Adrenal gland (tissue), 12 donors: Measurements from ENCODE around the gene PIRT. TPM values are rescaled to one million over a fixed set of nuclear protein-coding genes. Genes with fewer than 3 reads are reported as not detected.

Experiments
- DNase-seq, 7 donors: peaks; one replicate each; pipeline ENCODE4 v3.0.0-alpha.2; 2019 to 2020
- H3K27ac ChIP-seq, 5 donors: fragments of 200-600 bp; sonication (generic) in 4 of 5; 1 replicate in 3 of 5; 2 replicates in 2 of 5; pipeline versions ENCODE4 v1.5.1 to v1.8.0; 2016 to 2020; ENCODE audit warnings: mild to moderate bottlenecking in 1 of 5
- H3K27me3 ChIP-seq: fragments of 200-600 bp; 2 replicates; pipeline ENCODE4 v1.8.0; 2021
- H3K36me3 ChIP-seq, 2 donors: fragments of 200-600 bp; replicated peaks in 1 of 2; 1 replicate in 1 of 2; 2 replicates in 1 of 2; pipeline versions ENCODE4 v1.5.1 to v1.8.0; 2018 to 2022
- H3K4me1 ChIP-seq, 2 donors: fragments of 200-600 bp; replicated peaks in 1 of 2; 1 replicate in 1 of 2; 2 replicates in 1 of 2; pipeline versions ENCODE4 v1.5.1 to v1.8.0; 2018 to 2021
- H3K4me3 ChIP-seq, 4 donors: fragments of 200-600 bp; sonication (generic) in 3 of 4; one replicate each; pipeline ENCODE4 v1.5.1; 2016 to 2018
- H3K9me3 ChIP-seq, 3 donors: fragments of 200-600 bp; sonication (generic) in 1 of 3; replicated peaks in 1 of 3; 1 replicate in 2 of 3; 2 replicates in 1 of 3; pipeline versions ENCODE4 v1.5.1 to v1.8.0; 2016 to 2021
- POLR2A ChIP-seq, 2 donors: fragments of 450-650 bp; IDR thresholded peaks; one replicate each; pipeline ENCODE4 v1.6.1; 2017; ENCODE audit warnings: antibody characterized with exemption in 2 of 2, mild to moderate bottlenecking in 2 of 2, moderate library complexity in 1 of 2
- WGBS, 4 donors: extraction: QIAGEN DNeasy Blood & Tissue Kit in 2 of 4; methylation state at CpG; one replicate each; pipeline versions ENCODE4 v1.1.5 to v1.1.7; 2013 to 2017; 5-methylcytosine and 5-hydroxymethylcytosine counted together
- intact Hi-C, 2 donors: fragments of 100-400 bp; cut with DNase I; formaldehyde crosslinking; loops; one replicate each; pipeline versions ENCODE4 v1.14.1 to v1.15.0; 2022 to 2023
- polyA plus RNA-seq, 3 donors: library from polyadenylated mRNA; stranded (reverse); fragments of 200-250 nt in 2 of 3; fragments of 350-450 nt in 1 of 3; fragmentation: Illumina TruSeq in 1 of 3; extraction: RNeasy Lipid Tissue Mini Kit (QIAGEN cat#74804) in 1 of 3; gene quantifications; one replicate each; pipeline ENCODE4 v1.2.3, GENCODE V29; 2013 to 2014
- total RNA-seq, 9 donors: library from RNA; depleted of rRNA in 4 of 9; stranded (reverse); fragments of >200 nt in 4 of 9; fragments of 120-200 nt in 1 of 9; fragmentation: NEBNext Ultra II Directional in 1 of 9; extraction: Animal tissue kit (Norgen Biotek cat#: 25700) in 1 of 9; gene quantifications; one replicate each; pipeline versions ENCODE4 v1.1.0 to v1.2.4, GENCODE V29; 2013 to 2023
- TF ChIP-seq, protein P1 (sequence below), 6 experiments: fragments of 450-650 bp in 4 of 6; fragments of 200-600 bp in 2 of 6; sonication (generic) in 1 of 6; IDR thresholded peaks; 1 replicate in 5 of 6; 2 replicates in 1 of 6; pipeline versions ENCODE4 v1.5.1 to v1.8.0; 2016 to 2021; ENCODE audit warnings: antibody characterized with exemption in 6 of 6, mild to moderate bottlenecking in 2 of 6, moderate library complexity in 1 of 6
- donor health status: healthy with polysubstance abuse.
- donor health status: Bipolar disorder and iron deficiency.
- donor health status: DM: yes; HTN: yes; CAD: no.
- donor health status: DM: no; HTN: no; CAD: no.
- donor health status: DM: no; HTN: no; CAD: no.
- donor health status: DM: yes; HTN: yes; CAD: no.

PIRT gene
- total and polyA plus RNA-seq, 12 donors, result 0.10 to 2.2 (median 0.61) TPM; not detected in 4

DNA sequence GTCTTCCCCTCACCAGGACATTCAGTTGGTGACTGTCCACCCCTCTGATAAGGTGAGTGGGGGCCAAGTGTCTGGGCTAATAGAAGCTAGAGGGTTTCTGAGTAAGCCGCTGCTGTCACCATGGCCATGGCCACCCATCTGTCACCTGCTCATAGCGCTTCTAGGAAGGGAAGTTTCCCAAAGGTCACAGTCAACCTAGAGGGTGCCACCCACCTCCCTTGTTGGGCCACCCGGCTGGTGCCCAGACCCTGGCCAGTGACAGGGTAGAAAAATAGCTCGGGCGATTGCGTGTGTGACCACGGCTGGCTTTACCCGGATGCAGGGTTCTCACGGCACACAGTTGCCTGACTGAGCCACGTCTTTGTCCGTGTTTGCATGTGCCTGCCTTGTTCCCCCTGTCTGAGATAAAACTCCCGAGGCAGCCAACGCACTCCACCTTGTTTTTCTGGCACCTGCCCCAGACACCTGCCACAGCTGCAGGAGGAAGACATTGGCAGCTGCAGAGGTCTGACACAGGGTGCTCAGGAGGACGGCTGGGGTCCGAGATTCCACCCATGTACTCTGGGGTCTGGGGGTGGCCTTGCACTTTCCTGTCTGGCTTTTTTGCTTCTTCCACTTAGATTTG, 809 bp downstream of the PIRT start:
- no peak for TF ChIP-seq POLR2A (IDR thresholded peaks at IDR 0.05)
- TF ChIP-seq, protein P1, sequence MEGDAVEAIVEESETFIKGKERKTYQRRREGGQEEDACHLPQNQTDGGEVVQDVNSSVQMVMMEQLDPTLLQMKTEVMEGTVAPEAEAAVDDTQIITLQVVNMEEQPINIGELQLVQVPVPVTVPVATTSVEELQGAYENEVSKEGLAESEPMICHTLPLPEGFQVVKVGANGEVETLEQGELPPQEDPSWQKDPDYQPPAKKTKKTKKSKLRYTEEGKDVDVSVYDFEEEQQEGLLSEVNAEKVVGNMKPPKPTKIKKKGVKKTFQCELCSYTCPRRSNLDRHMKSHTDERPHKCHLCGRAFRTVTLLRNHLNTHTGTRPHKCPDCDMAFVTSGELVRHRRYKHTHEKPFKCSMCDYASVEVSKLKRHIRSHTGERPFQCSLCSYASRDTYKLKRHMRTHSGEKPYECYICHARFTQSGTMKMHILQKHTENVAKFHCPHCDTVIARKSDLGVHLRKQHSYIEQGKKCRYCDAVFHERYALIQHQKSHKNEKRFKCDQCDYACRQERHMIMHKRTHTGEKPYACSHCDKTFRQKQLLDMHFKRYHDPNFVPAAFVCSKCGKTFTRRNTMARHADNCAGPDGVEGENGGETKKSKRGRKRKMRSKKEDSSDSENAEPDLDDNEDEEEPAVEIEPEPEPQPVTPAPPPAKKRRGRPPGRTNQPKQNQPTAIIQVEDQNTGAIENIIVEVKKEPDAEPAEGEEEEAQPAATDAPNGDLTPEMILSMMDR (IDR thresholded peaks at IDR 0.05), result no peak
- no peaks in the 10 kb centered on the region for H3K36me3 ChIP-seq
- 53 to 85% (median 83%) methylated on average over 5 to 15 of the region's 15 CpGs for WGBS, 4 donors
- H3K27ac ChIP-seq, result no peak overlapping the region
- intact Hi-C loops, result loop anchor here in 1 of 2 donors (5.0 kb wide), 1 partner anchor 85 kb away; no protein-coding TSS in a partner anchor
- no peaks in the 10 kb centered on the region for H3K27me3 ChIP-seq
- DNase-seq, result no peak
- no peaks in the 10 kb centered on the region for H3K4me1 ChIP-seq
- H3K4me3 ChIP-seq, result no peak overlapping the region
- H3K9me3 ChIP-seq, result no peaks in the 10 kb centered on the region

- no peak overlapping the region for H3K27ac ChIP-seq
- no peak for DNase-seq
- TF ChIP-seq, protein P1 (IDR thresholded peaks at IDR 0.05), result no peak
- no peak for TF ChIP-seq POLR2A (IDR thresholded peaks at IDR 0.05)
- intact Hi-C loops, result loop anchor here in 1 of 2 donors (5.0 kb wide), 1 partner anchor 84 kb away; no protein-coding TSS in a partner anchor
- H3K36me3 ChIP-seq, result no peaks in the 10 kb centered on the region
- H3K4me1 ChIP-seq, result no peaks in the 10 kb centered on the region
- H3K9me3 ChIP-seq, result no peaks in the 10 kb centered on the region
- WGBS, 4 donors, result 81 to 90% (median 86%) methylated on average over 7 of the region's 7 CpGs
- H3K4me3 ChIP-seq, result no peak overlapping the region
- H3K27me3 ChIP-seq, result no peaks in the 10 kb centered on the region
These were observed 1.7 kb downstream of the PIRT start for GRCh38 chr17:10836145-10836544.

- H3K27me3 ChIP-seq, result no peaks in the 10 kb centered on the region
- DNase-seq, result no peak
- no peaks in the 10 kb centered on the region for H3K9me3 ChIP-seq
- H3K36me3 ChIP-seq, result no peaks in the 10 kb centered on the region
- no peaks in the 10 kb centered on the region for H3K4me1 ChIP-seq
- WGBS, 4 donors, result 85 to 96% (median 93%) methylated on average over 5 of the region's 5 CpGs
- H3K4me3 ChIP-seq, result no peak overlapping the region
- no peak overlapping the region for H3K27ac ChIP-seq
- intact Hi-C loops, result no loop called here
- no peak for TF ChIP-seq POLR2A (IDR thresholded peaks at IDR 0.05)
- TF ChIP-seq, protein P1 (IDR thresholded peaks at IDR 0.05), result no peak
These were observed 6.2 kb downstream of the PIRT start for GRCh38 chr17:10831696-10832095.

DNA sequence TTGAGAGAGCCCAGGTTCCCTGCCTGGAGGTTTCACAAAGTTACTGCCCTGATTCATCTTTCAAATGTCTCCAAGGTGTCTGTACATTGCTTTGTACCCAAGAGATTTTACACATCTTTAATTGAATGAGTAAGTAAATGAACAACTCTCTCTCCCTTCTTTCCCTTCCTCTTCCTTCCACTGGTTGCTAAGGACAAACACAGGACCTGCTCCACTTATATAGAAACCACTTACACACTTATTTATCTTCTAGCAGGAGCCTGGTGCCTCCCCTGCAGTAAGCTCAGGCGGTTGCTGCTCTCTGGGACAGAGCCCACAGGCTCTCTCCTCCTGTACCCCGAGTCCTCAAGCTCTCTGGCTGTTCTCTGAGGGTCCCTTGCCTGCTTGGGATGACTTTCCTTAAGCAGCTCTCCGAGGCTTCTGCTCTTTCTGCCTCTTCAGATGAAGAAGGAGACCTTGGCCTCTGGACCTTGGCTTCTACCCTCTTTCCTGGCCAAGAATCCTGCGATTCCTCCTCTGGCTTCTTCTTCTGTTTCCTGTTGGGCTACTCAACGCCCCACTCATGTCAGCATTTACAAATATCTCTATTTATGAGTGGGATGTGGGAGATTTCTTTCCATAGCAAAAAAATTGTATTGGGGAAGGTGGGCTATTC, 9.9 kb downstream of the PIRT start:
- no peaks in the 10 kb centered on the region for H3K36me3 ChIP-seq
- H3K27ac ChIP-seq, result no peak overlapping the region
- no peak overlapping the region for H3K4me3 ChIP-seq
- TF ChIP-seq, protein P1 (IDR thresholded peaks at IDR 0.05), result no peak
- no peak for TF ChIP-seq POLR2A (IDR thresholded peaks at IDR 0.05)
- no peaks in the 10 kb centered on the region for H3K9me3 ChIP-seq
- WGBS, 4 donors, result 66 to 84% (median 79%) methylated on average over 5 of the region's 5 CpGs
- no peaks in the 10 kb centered on the region for H3K27me3 ChIP-seq
- no peaks in the 10 kb centered on the region for H3K4me1 ChIP-seq
- DNase-seq, result no peak
- intact Hi-C loops, result no loop called here
